Fibroblast of lung (primary cell): ENCODE results near the gene PDCD7.

Experiments
- CTCF ChIP-seq, 2 donors: IDR thresholded peaks in 1 of 2; conservative IDR thresholded peaks in 1 of 2; 1 replicate in 1 of 2; 2 replicates in 1 of 2; pipeline ENCODE4 v1.5.1; 2011 to 2012; ENCODE audit warnings: low read length in 2 of 2, control low read depth in 1 of 2, inconsistent platforms in 1 of 2, low read depth in 1 of 2, mild to moderate bottlenecking in 1 of 2
- EZH2 ChIP-seq: IDR thresholded peaks from 2 replicates; pipeline ENCODE4 v1.5.1; 2012; ENCODE audit warnings: low read length, control low read depth, mild to moderate bottlenecking; ENCODE audit errors: missing control alignments

- TF ChIP-seq CTCF (conservative IDR thresholded peaks at IDR 0.05 in 1 of 2, IDR thresholded peaks at IDR 0.05 in 1 of 2; ENCODE audit: low read depth in 1 of 2, low read length in 2 of 2) = no peak
- no peak for TF ChIP-seq EZH2
These were observed 52.3 kb downstream of the PDCD7 start for GRCh38 chr15:65081270-65081669.
